K562 (cell line): ENCODE results near the gene LRP2BP. TPM values are rescaled to one million over a fixed set of nuclear protein-coding genes. Genes with fewer than 3 reads are reported as not detected.

Experiments used
- E2F6 ChIP-seq, 2 experiments: IDR thresholded peaks; 2 replicates each; pipeline ENCODE4 v1.6.1; 2011; ENCODE audit warnings: borderline replicate concordance in 1 of 2, control low read depth in 1 of 2, low read depth in 1 of 2, low read length in 1 of 2, mild to moderate bottlenecking in 1 of 2, mixed read lengths in 1 of 2, moderate library complexity in 1 of 2; ENCODE audit not compliant: insufficient read depth in 1 of 2, insufficient read length in 1 of 2, poor library complexity in 1 of 2, severe bottlenecking in 1 of 2; ENCODE audit errors: extremely low read depth in 1 of 2
- FOS ChIP-seq: IDR thresholded peaks from 3 replicates; pipeline ENCODE4 v1.6.1; 2011; ENCODE audit not compliant: insufficient read length; ENCODE audit errors: extremely low read depth
- HES1 ChIP-seq: fragments of 450-650 bp; IDR thresholded peaks from 2 replicates; pipeline ENCODE4 v1.6.1; 2016; ENCODE audit warnings: low read depth, mild to moderate bottlenecking, moderate library complexity
- MAZ ChIP-seq, 2 experiments: fragments of 450-650 bp in 1 of 2; sonication (generic) in 1 of 2; formaldehyde crosslinking; IDR thresholded peaks in 1 of 2; conservative IDR thresholded peaks in 1 of 2; 2 replicates each; pipeline versions ENCODE4 v1.4.0 to v1.5.0; 2020; ENCODE audit warnings: mild to moderate bottlenecking in 1 of 2, missing genetic modification reagents in 1 of 2
- MCM5 ChIP-seq: fragments of 450-650 bp; IDR thresholded peaks from 2 replicates; pipeline ENCODE4 v1.6.1; 2016; ENCODE audit warnings: low read depth
- MNT ChIP-seq, 2 experiments: fragments of 450-650 bp; conservative IDR thresholded peaks; 2 replicates each; pipeline ENCODE4 v1.6.1; 2017; ENCODE audit warnings: mild to moderate bottlenecking in 2 of 2, moderate library complexity in 2 of 2
- MTA3 ChIP-seq: fragments of 450-650 bp; formaldehyde crosslinking; IDR thresholded peaks from 2 replicates; pipeline ENCODE4 v1.6.1; 2017; ENCODE audit warnings: mild to moderate bottlenecking, borderline replicate concordance
- NR1H2 ChIP-seq: sonication (generic); formaldehyde crosslinking; IDR thresholded peaks from 2 replicates; pipeline ENCODE4 v1.4.0; 2020; ENCODE audit warnings: mild to moderate bottlenecking, missing genetic modification reagents
- SMAD3 ChIP-seq: fragments of 450-650 bp; formaldehyde crosslinking; conservative IDR thresholded peaks from 2 replicates; pipeline ENCODE4 v1.4.0; 2020; ENCODE audit warnings: mild to moderate bottlenecking
- ZBTB9 ChIP-seq: fragments of 450-650 bp; formaldehyde crosslinking; IDR thresholded peaks from 2 replicates; pipeline ENCODE4 v1.4.0; 2020; ENCODE audit warnings: mild to moderate bottlenecking, moderate library complexity
- ZNF318 ChIP-seq, 2 experiments: fragments of 450-650 bp; IDR thresholded peaks; 2 replicates each; pipeline ENCODE4 v1.6.1; 2016; ENCODE audit warnings: mild to moderate bottlenecking in 2 of 2, borderline replicate concordance in 1 of 2, low read depth in 1 of 2, moderate library complexity in 1 of 2
- ZNF589 ChIP-seq: fragments of 200-800 bp; sonication (Bioruptor generic); IDR thresholded peaks from 2 replicates; pipeline ENCODE4 v1.6.1; 2016; ENCODE audit warnings: low read depth, missing genetic modification characterization, missing compliant biosample characterization
- polyA plus RNA-seq, 8 experiments: library from polyadenylated mRNA; depleted of rRNA in 4 of 8; stranded (reverse) in 5 of 8; unstranded in 3 of 8; fragments of >200 nt; fragmentation: Nextera tagmentation in 2 of 8; fragmentation: Illumina TruSeq in 1 of 8; extraction: Ambion mirVana in 2 of 8; extraction: Trizol in 1 of 8; gene quantifications; 2 replicates each; pipeline versions ENCODE4 v1.2.1 to v1.2.3, GENCODE V29; 2011 to 2014; ENCODE audit warnings: inconsistent platforms in 1 of 8, missing spikeins in 1 of 8
- total RNA-seq, 7 experiments: library from RNA; depleted of rRNA in 6 of 7; stranded (reverse); fragments of >200 nt in 6 of 7; fragmentation: Illumina TruSeq in 2 of 7; extraction: Trizol in 2 of 7; gene quantifications; 2 replicates each; pipeline versions ENCODE4 v1.2.1 to v1.2.3, GENCODE V29; 2011 to 2021; ENCODE audit warnings: low replicate concordance in 1 of 7

The LRP2BP gene
- total and polyA plus RNA-seq, 9 of the 15 experiments (the other 6 are each of a cell fraction or from before 2014, with no cell fraction given): 0.42 to 2.1 (median 0.62) TPM

GRCh38 chr4:185425647-185426352 is 30.1 kb upstream of the LRP2BP start, which contains the start of gene UFSP2 (continued):
- peak in 1 of 2 experiments; percentile 60; a peak in 1 of 4 replicates for TF ChIP-seq ZNF318 (IDR thresholded peaks at IDR 0.05; ENCODE audit: borderline replicate concordance in 1 of 2, low read depth in 1 of 2)
- TF ChIP-seq NR1H2 (CRISPR knock-in tag): no peak
- 0 out of 2 replicates have a peak, but pooled peaks have one; percentile 15 for TF ChIP-seq ZNF589 (CRISPR knock-in tag)
- TF ChIP-seq ZBTB9: peak; percentile 71; the same call in 1 of the 2 replicates
- TF ChIP-seq MAZ (CRISPR knock-in tag; conservative IDR thresholded peaks at IDR 0.05 in 1 of 2, IDR thresholded peaks at IDR 0.05 in 1 of 2): peak in 1 of 2 experiments; percentile 52
- no peak for TF ChIP-seq FOS
- peak; percentile 18; the same call in 1 of the 2 replicates for TF ChIP-seq HES1
- TF ChIP-seq MNT (conservative IDR thresholded peaks at IDR 0.05): peak; percentile 95 to 98
- TF ChIP-seq MCM5: no peak
- peak; percentile 92 to 94 for TF ChIP-seq E2F6 (IDR thresholded peaks at IDR 0.05; ENCODE audit: borderline replicate concordance in 1 of 2, extremely low read depth in 1 of 2, insufficient read depth in 1 of 2, insufficient read length in 1 of 2, low read depth in 1 of 2, low read length in 1 of 2, poor library complexity in 1 of 2, severe bottlenecking in 1 of 2)
- TF ChIP-seq SMAD3 (CRISPR knock-in tag): 0 out of 2 replicates have a peak, but pooled peaks have one; percentile 7
- TF ChIP-seq MTA3: peak; percentile 74; the same call in 1 of the 2 replicates
